ENCODE results near the gene MKKS. TPM values are rescaled to one million over a fixed set of nuclear protein-coding genes. Genes with fewer than 3 reads are reported as not detected.

The MKKS gene
- total and polyA plus RNA-seq, 8 donors, result 13.8 to 30.2 (median 24.6) TPM

DNA sequence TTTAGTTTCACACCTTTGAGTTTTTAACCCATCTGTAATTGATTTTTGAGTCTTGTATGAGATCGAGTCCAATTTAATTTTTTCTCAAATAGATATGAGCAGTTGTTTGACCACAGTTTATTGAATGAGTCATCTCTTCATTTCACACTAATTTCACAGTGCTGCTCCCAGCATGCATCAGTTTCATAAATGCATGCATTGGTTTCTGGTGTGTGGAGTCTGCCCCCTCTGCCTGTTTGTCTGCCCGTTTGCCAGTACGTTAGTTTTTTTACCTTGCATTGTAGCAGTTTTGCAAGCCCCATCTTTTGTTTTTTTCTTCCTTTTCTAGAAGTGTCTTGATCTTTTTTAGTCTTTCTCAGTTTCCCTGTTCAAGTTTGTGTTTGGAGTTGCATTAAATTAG is 13.0 kb upstream of the MKKS start:
- H3K27me3 ChIP-seq, result no peaks in the 10 kb centered on the region
- H3K4me3 ChIP-seq, result no peak overlapping the region
- H3K9me3 ChIP-seq, result no peaks in the 10 kb centered on the region
- DNase-seq (no peak), ATAC-seq (peak; percentile 55)
- TF ChIP-seq, protein P1, sequence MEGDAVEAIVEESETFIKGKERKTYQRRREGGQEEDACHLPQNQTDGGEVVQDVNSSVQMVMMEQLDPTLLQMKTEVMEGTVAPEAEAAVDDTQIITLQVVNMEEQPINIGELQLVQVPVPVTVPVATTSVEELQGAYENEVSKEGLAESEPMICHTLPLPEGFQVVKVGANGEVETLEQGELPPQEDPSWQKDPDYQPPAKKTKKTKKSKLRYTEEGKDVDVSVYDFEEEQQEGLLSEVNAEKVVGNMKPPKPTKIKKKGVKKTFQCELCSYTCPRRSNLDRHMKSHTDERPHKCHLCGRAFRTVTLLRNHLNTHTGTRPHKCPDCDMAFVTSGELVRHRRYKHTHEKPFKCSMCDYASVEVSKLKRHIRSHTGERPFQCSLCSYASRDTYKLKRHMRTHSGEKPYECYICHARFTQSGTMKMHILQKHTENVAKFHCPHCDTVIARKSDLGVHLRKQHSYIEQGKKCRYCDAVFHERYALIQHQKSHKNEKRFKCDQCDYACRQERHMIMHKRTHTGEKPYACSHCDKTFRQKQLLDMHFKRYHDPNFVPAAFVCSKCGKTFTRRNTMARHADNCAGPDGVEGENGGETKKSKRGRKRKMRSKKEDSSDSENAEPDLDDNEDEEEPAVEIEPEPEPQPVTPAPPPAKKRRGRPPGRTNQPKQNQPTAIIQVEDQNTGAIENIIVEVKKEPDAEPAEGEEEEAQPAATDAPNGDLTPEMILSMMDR (IDR thresholded peaks at IDR 0.05), result no peak
- H3K36me3 ChIP-seq, result no peaks in the 10 kb centered on the region
- H3K4me1 ChIP-seq, result peaks cover 3 to 16% of the 10 kb centered on the region in 2 donors
- no peak overlapping the region for H3K27ac ChIP-seq
- intact Hi-C loops (cut with DNase I), result no loop called here

DNA sequence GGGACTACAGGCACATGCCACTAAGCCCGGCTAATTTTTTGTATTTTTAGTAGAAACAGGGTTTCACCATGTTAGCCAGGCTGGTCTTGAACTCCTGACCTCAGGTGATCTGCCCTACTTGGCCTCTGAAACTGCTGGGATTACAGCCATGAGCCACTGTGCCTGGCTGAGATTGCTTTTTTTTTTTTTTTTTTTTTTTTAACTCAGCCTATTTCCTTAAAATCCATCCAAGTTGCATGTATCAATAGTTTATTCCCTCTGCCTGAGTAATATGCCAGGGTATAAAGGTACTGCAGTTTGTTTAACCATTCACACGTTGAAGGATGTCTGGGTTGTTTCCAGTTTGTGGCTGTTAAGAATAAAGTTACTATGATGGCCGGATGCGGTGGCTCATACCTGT is 11.7 kb upstream of the MKKS start:
- Histone ChIP-seq H3K36me3 (no peaks in the 10 kb centered on the region), H3K27me3 (no peaks in the 10 kb centered on the region), H3K4me1 (peaks cover 3 to 16% of the 10 kb centered on the region in 2 donors), H3K27ac (no peak overlapping the region), H3K4me3 (no peak overlapping the region), H3K9me3 (no peaks in the 10 kb centered on the region)
- no peak for ATAC-seq
- no peak for DNase-seq
- TF ChIP-seq, protein P1 (IDR thresholded peaks at IDR 0.05), result no peak
- intact Hi-C loops (cut with DNase I), result no loop called here

- H3K36me3 ChIP-seq, result no peaks in the 10 kb centered on the region
- ATAC-seq (no peak), DNase-seq (no peak)
- no peak overlapping the region for H3K27ac ChIP-seq
- peaks cover 3 to 16% of the 10 kb centered on the region in 2 donors for H3K4me1 ChIP-seq
- no peaks in the 10 kb centered on the region for H3K9me3 ChIP-seq
- H3K4me3 ChIP-seq, result no peak overlapping the region
- intact Hi-C loops (cut with DNase I), result no loop called here
- TF ChIP-seq, protein P1 (IDR thresholded peaks at IDR 0.05), result no peak
- H3K27me3 ChIP-seq, result no peaks in the 10 kb centered on the region
Measured at GRCh38 chr20:10443936-10444335, 9.9 kb upstream of the MKKS start.

GRCh38 chr20:10438217-10438616 is 4.2 kb upstream of the MKKS start:
- H3K9me3 ChIP-seq, result no peaks in the 10 kb centered on the region
- no peak overlapping the region for H3K27ac ChIP-seq
- TF ChIP-seq, protein P1 (IDR thresholded peaks at IDR 0.05), result no peak
- ATAC-seq (no peak), DNase-seq (no peak)
- H3K4me1 ChIP-seq, result peaks cover 2 to 12% of the 10 kb centered on the region in 2 donors
- H3K36me3 ChIP-seq, result no peaks in the 10 kb centered on the region
- H3K27me3 ChIP-seq, result no peaks in the 10 kb centered on the region
- intact Hi-C loops (cut with DNase I), result loop anchor here in 1 of 2 donors (10.0 kb wide), 1 partner anchor 973 kb away; no protein-coding TSS in a partner anchor
- no peak overlapping the region for H3K4me3 ChIP-seq

DNA sequence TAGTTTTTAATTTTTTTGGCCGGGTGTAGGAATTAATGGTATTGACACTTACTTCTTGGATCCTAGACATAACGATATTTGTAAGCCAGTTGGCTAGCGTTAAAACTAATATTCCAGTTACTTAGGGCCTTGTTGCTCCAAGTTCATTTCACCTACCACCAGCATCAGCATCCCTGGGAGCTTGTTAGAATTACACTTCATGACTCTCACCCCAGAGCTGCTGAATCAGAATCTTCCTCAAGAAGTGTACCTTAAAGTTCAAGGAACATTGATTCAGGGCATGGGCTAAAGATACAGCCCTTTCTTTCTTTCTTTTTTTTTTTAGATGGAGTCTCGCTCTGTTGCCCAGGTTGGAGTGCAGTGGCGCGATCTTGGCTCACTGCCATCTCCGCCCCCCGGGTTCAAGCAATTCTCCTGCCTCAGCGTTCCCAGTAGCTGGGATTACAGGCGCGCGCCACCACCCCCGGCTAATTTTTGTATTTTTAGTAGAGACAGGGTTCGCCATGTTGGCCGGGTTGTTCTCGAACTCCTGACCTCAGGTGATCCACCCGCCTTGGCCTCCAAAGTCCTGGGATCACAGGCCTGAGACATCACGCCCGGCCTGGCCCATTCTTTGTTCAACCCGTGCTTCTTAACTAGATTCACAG is 2.2 kb upstream of the MKKS start:
- ATAC-seq (no peak), DNase-seq (no peak)
- TF ChIP-seq, protein P1 (IDR thresholded peaks at IDR 0.05), result no peak
- H3K4me1 ChIP-seq, result peaks cover 8 to 33% of the 10 kb centered on the region in 2 donors
- no peaks in the 10 kb centered on the region for H3K9me3 ChIP-seq
- no peaks in the 10 kb centered on the region for H3K36me3 ChIP-seq
- H3K27ac ChIP-seq, result peak overlapping the region in 1 of 2 donors; percentile 93
- H3K4me3 ChIP-seq, result peak overlapping the region in 1 of 2 donors; percentile 71
- no peaks in the 10 kb centered on the region for H3K27me3 ChIP-seq
- intact Hi-C loops (cut with DNase I), result loop anchor here in 1 of 2 donors (10.0 kb wide), 1 partner anchor 971 kb away; no protein-coding TSS in a partner anchor
